Adrenal gland (tissue), 5 donors: Measurements from ENCODE around the gene HOMER2.

Experiments used
- POLR2A ChIP-seq, 2 donors: fragments of 450-650 bp; IDR thresholded peaks; one replicate each; pipeline ENCODE4 v1.6.1; 2017; ENCODE audit warnings: antibody characterized with exemption in 2 of 2, mild to moderate bottlenecking in 2 of 2, moderate library complexity in 1 of 2
- TF ChIP-seq, protein P1 (sequence below), 6 experiments: fragments of 450-650 bp in 4 of 6; fragments of 200-600 bp in 2 of 6; sonication (generic) in 1 of 6; IDR thresholded peaks; 1 replicate in 5 of 6; 2 replicates in 1 of 6; pipeline versions ENCODE4 v1.5.1 to v1.8.0; 2016 to 2021; ENCODE audit warnings: antibody characterized with exemption in 6 of 6, mild to moderate bottlenecking in 2 of 6, moderate library complexity in 1 of 6
- donor health status: DM: no; HTN: no; CAD: no.

GRCh38 chr15:82944821-82945220, 7.7 kb downstream of the HOMER2 start:
- TF ChIP-seq, protein P1, sequence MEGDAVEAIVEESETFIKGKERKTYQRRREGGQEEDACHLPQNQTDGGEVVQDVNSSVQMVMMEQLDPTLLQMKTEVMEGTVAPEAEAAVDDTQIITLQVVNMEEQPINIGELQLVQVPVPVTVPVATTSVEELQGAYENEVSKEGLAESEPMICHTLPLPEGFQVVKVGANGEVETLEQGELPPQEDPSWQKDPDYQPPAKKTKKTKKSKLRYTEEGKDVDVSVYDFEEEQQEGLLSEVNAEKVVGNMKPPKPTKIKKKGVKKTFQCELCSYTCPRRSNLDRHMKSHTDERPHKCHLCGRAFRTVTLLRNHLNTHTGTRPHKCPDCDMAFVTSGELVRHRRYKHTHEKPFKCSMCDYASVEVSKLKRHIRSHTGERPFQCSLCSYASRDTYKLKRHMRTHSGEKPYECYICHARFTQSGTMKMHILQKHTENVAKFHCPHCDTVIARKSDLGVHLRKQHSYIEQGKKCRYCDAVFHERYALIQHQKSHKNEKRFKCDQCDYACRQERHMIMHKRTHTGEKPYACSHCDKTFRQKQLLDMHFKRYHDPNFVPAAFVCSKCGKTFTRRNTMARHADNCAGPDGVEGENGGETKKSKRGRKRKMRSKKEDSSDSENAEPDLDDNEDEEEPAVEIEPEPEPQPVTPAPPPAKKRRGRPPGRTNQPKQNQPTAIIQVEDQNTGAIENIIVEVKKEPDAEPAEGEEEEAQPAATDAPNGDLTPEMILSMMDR (IDR thresholded peaks at IDR 0.05) = no peak
- TF ChIP-seq POLR2A (IDR thresholded peaks at IDR 0.05) = no peak
